HUES6 (cell line): ENCODE results near the gene MICOS13.

ENCODE experiments used
- H3K27ac ChIP-seq: 2 replicates; pipeline ENCODE4 v1.7.0; 2013; ENCODE audit warnings: low read depth, mild to moderate bottlenecking, low read length, inconsistent platforms
- H3K27me3 ChIP-seq: 2 replicates; pipeline ENCODE4 v1.6.1; 2013; ENCODE audit warnings: low read length; ENCODE audit not compliant: control insufficient read depth, insufficient read depth
- H3K36me3 ChIP-seq: 2 replicates; pipeline ENCODE4 v1.6.1; 2013; ENCODE audit warnings: low read length; ENCODE audit not compliant: control insufficient read depth, insufficient read depth
- H3K4me1 ChIP-seq: 2 replicates; pipeline ENCODE4 v1.6.1; 2013; ENCODE audit warnings: low read length; ENCODE audit not compliant: control insufficient read depth, insufficient read depth
- H3K4me3 ChIP-seq: 2 replicates; pipeline ENCODE4 v1.5.1; 2013; ENCODE audit warnings: low read depth, low read length
- H3K9ac ChIP-seq: one replicate; pipeline ENCODE4 v1.6.1; 2013; ENCODE audit warnings: mild to moderate bottlenecking, low read length
- H3K9me3 ChIP-seq: 2 replicates; pipeline ENCODE4 v1.6.1; 2013; ENCODE audit warnings: low read depth, low read length; ENCODE audit not compliant: control insufficient read depth, insufficient read depth

The MICOS13 gene

GRCh38 chr19:5697890-5698634 is 17.7 kb upstream of the MICOS13 start:
- H3K4me3 ChIP-seq = no peak overlapping the region
- peaks cover 77% of the 10 kb centered on the region for H3K36me3 ChIP-seq
- no peak overlapping the region for H3K27ac ChIP-seq
- H3K27me3 ChIP-seq = no peaks in the 10 kb centered on the region
- H3K9me3 ChIP-seq = no peaks in the 10 kb centered on the region
- no peak overlapping the region for H3K9ac ChIP-seq
- H3K4me1 ChIP-seq = no peaks in the 10 kb centered on the region

GRCh38 chr19:5697022-5697889 is 16.9 kb upstream of the MICOS13 start:
- H3K4me3 ChIP-seq = no peak overlapping the region
- peaks cover 84% of the 10 kb centered on the region for H3K36me3 ChIP-seq
- H3K27me3 ChIP-seq = no peaks in the 10 kb centered on the region
- H3K9ac ChIP-seq = no peak overlapping the region
- H3K27ac ChIP-seq = no peak overlapping the region
- no peaks in the 10 kb centered on the region for H3K9me3 ChIP-seq
- H3K4me1 ChIP-seq = no peaks in the 10 kb centered on the region

- H3K4me1 ChIP-seq = 0 out of 2 replicates have a peak, but pooled peaks cover 3% of the 10 kb centered on the region
- no peak overlapping the region for H3K27ac ChIP-seq
- no peaks in the 10 kb centered on the region for H3K27me3 ChIP-seq
- no peaks in the 10 kb centered on the region for H3K9me3 ChIP-seq
- H3K36me3 ChIP-seq = peaks cover 93% of the 10 kb centered on the region
- no peak overlapping the region for H3K9ac ChIP-seq
- H3K4me3 ChIP-seq = no peak overlapping the region
These were observed 16.1 kb upstream of the MICOS13 start for GRCh38 chr19:5696196-5697021.

- Histone ChIP-seq H3K9me3 (no peaks in the 10 kb centered on the region), H3K27me3 (no peaks in the 10 kb centered on the region), H3K27ac (no peak overlapping the region), H3K9ac (no peak overlapping the region), H3K36me3 (peaks cover 93% of the 10 kb centered on the region), H3K4me3 (no peak overlapping the region), H3K4me1 (0 out of 2 replicates have a peak, but pooled peaks cover 3% of the 10 kb centered on the region)
These were observed 15.4 kb upstream of the MICOS13 start for GRCh38 chr19:5695649-5696195.

- Histone ChIP-seq H3K27ac (no peak overlapping the region), H3K9ac (no peak overlapping the region), H3K9me3 (no peaks in the 10 kb centered on the region), H3K27me3 (no peaks in the 10 kb centered on the region), H3K4me1 (0 out of 2 replicates have a peak, but pooled peaks cover 3% of the 10 kb centered on the region), H3K4me3 (no peak overlapping the region), H3K36me3 (peaks cover 91% of the 10 kb centered on the region)
These were observed 14.8 kb upstream of the MICOS13 start for GRCh38 chr19:5694956-5695648.

- Histone ChIP-seq H3K9me3 (no peaks in the 10 kb centered on the region), H3K9ac (no peak overlapping the region), H3K27ac (no peak overlapping the region), H3K4me3 (no peak overlapping the region), H3K27me3 (no peaks in the 10 kb centered on the region), H3K36me3 (peaks cover 87% of the 10 kb centered on the region), H3K4me1 (0 out of 2 replicates have a peak, but pooled peaks cover 3% of the 10 kb centered on the region)
These were observed 14.0 kb upstream of the MICOS13 start for GRCh38 chr19:5694167-5694955.

GRCh38 chr19:5693195-5694166 is 13.2 kb upstream of the MICOS13 start:
- 0 out of 2 replicates have a peak, but pooled peaks cover 3% of the 10 kb centered on the region for H3K4me1 ChIP-seq
- no peaks in the 10 kb centered on the region for H3K9me3 ChIP-seq
- H3K9ac ChIP-seq = peak overlapping the region; percentile 14
- H3K36me3 ChIP-seq = peaks cover 78% of the 10 kb centered on the region
- H3K27me3 ChIP-seq = no peaks in the 10 kb centered on the region
- H3K27ac ChIP-seq = no peak overlapping the region
- no peak overlapping the region for H3K4me3 ChIP-seq

- Histone ChIP-seq H3K4me1 (0 out of 2 replicates have a peak, but pooled peaks cover 3% of the 10 kb centered on the region), H3K36me3 (peaks cover 73% of the 10 kb centered on the region), H3K27ac (no peak overlapping the region), H3K9ac (peak overlapping the region; percentile 14), H3K4me3 (no peak overlapping the region), H3K27me3 (no peaks in the 10 kb centered on the region), H3K9me3 (no peaks in the 10 kb centered on the region)
These were observed 12.4 kb upstream of the MICOS13 start for GRCh38 chr19:5692723-5693194.
